Cardiac fibroblast (primary cell): ENCODE data around the gene PDE10A.

Experiments used
- DNase-seq, 2 donors: peaks; one replicate each; pipeline versions ENCODE4 v3.0.0 to v3.0.0-alpha.2; 2010; ENCODE audit warnings: low read depth in 2 of 2
- H3K4me3 ChIP-seq, 2 donors: replicated peaks in 1 of 2; 1 replicate in 1 of 2; 2 replicates in 1 of 2; pipeline ENCODE4 v1.5.1; 2011; ENCODE audit warnings: low read depth in 2 of 2, low read length in 2 of 2, mild to moderate bottlenecking in 2 of 2, moderate library complexity in 1 of 2
- CTCF ChIP-seq: IDR thresholded peaks from one replicate; pipeline ENCODE4 v1.5.1; 2011; ENCODE audit warnings: low read depth, mild to moderate bottlenecking, low read length, inconsistent platforms

PDE10A gene

GRCh38 chr6:165488624-165489295 is 174.3 kb downstream of the PDE10A start:
- no peak for DNase-seq
- no peak for TF ChIP-seq CTCF
- no peak overlapping the region for H3K4me3 ChIP-seq

- H3K4me3 ChIP-seq = no peak overlapping the region
- DNase-seq = peak; percentile 11 to 29
- no peak for TF ChIP-seq CTCF
Observed at GRCh38 chr6:165487950-165488349, 175.1 kb downstream of the PDE10A start.

- H3K4me3 ChIP-seq = no peak overlapping the region
- DNase-seq = peak; percentile 53 to 81
- no peak for TF ChIP-seq CTCF
Observed at GRCh38 chr6:165487347-165487746, 175.7 kb downstream of the PDE10A start.

- peak; percentile 40 to 48 for DNase-seq
- H3K4me3 ChIP-seq = no peak overlapping the region
- no peak for TF ChIP-seq CTCF
Observed at GRCh38 chr6:165486183-165487137, 176.6 kb downstream of the PDE10A start.

GRCh38 chr6:165484178-165484889 is 178.7 kb downstream of the PDE10A start:
- no peak overlapping the region for H3K4me3 ChIP-seq
- no peak for DNase-seq
- no peak for TF ChIP-seq CTCF

GRCh38 chr6:165481921-165482320 is 181.1 kb downstream of the PDE10A start:
- no peak for DNase-seq
- H3K4me3 ChIP-seq = no peak overlapping the region
- no peak for TF ChIP-seq CTCF
